Uterus (tissue), 4 donors: ENCODE results near the gene COL4A4. TPM values are rescaled to one million over a fixed set of nuclear protein-coding genes. Genes with fewer than 3 reads are reported as not detected.

ENCODE experiments used
- DNase-seq, 2 donors: peaks; one replicate each; pipeline ENCODE4 v3.0.0-alpha.2; 2019 to 2020
- H3K27ac ChIP-seq, 2 donors: fragments of 200-600 bp; sonication (generic); 1 replicate in 1 of 2; 2 replicates in 1 of 2; pipeline ENCODE4 v1.5.1; 2016 to 2018
- H3K27me3 ChIP-seq, 2 donors: fragments of 200-600 bp; sonication (generic); one replicate each; pipeline ENCODE4 v1.5.1; 2018 to 2019; ENCODE audit warnings: control low read depth in 1 of 2
- H3K36me3 ChIP-seq, 2 donors: fragments of 200-600 bp; sonication (generic); one replicate each; pipeline ENCODE4 v1.5.1; 2019; ENCODE audit warnings: control low read depth in 1 of 2
- H3K4me1 ChIP-seq, 2 donors: fragments of 200-600 bp; sonication (generic); one replicate each; pipeline ENCODE4 v1.5.1; 2018 to 2019; ENCODE audit warnings: control low read depth in 1 of 2
- H3K4me3 ChIP-seq, 2 donors: fragments of 200-600 bp; sonication (generic); 1 replicate in 1 of 2; 2 replicates in 1 of 2; pipeline ENCODE4 v1.5.1; 2018 to 2019; ENCODE audit warnings: mild to moderate bottlenecking in 1 of 2
- H3K9me3 ChIP-seq, 2 donors: fragments of 200-600 bp; sonication (generic); one replicate each; pipeline ENCODE4 v1.5.1; 2019; ENCODE audit warnings: control low read depth in 1 of 2
- POLR2A ChIP-seq, 2 donors: fragments of 450-650 bp; IDR thresholded peaks; one replicate each; pipeline ENCODE4 v1.6.1; 2016; ENCODE audit warnings: antibody characterized with exemption in 2 of 2, mild to moderate bottlenecking in 1 of 2, moderate library complexity in 1 of 2
- intact Hi-C: fragments of 100-400 bp; cut with DNase I; formaldehyde crosslinking; loops from one replicate; pipeline ENCODE4 v1.15.1; 2023; ENCODE audit warnings: low total_unique reads
- total RNA-seq, 4 donors: library from RNA; depleted of rRNA in 3 of 4; stranded (reverse); fragments of >200 nt in 3 of 4; gene quantifications; one replicate each; pipeline versions ENCODE4 v1.1.0 to v1.2.4, GENCODE V29; 2014 to 2023
- TF ChIP-seq, protein P1 (sequence below), 4 experiments: fragments of 200-600 bp in 2 of 4; fragments of 450-650 bp in 2 of 4; sonication (generic) in 2 of 4; IDR thresholded peaks; one replicate each; pipeline ENCODE4 v1.5.1; 2016 to 2019; ENCODE audit warnings: antibody characterized with exemption in 4 of 4, mild to moderate bottlenecking in 2 of 4, moderate library complexity in 1 of 4
- donor health status: DM: yes; HTN: yes; CAD: no.

COL4A4 gene
- total RNA-seq, 4 donors from 2014 or later = 0.76 to 6.4 (median 3.4) TPM

DNA sequence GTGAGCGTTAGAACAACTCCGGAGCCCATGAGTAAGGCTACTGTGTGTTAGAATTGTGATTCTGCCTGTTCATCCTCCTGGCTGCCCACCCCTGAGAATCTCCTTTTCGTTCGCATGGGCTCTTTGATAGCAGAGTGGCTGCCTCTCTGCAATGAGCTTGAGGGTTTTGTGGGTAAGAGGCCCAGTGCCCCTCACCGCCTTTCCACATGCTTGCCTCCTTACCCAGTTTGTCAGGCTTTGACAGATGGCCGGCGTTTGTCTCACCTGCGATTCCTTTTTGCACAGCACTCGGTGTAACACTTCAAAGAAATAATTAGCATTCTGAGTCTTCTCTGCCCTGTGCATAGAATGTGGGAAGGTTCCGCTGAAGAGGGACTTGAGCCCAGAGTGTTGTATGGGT is 190.2 kb downstream of the COL4A4 start:
- H3K4me3 ChIP-seq = no peak overlapping the region
- intact Hi-C loops = no loop called here
- H3K4me1 ChIP-seq = no peaks in the 10 kb centered on the region
- H3K27ac ChIP-seq = no peak overlapping the region
- DNase-seq = no peak
- H3K9me3 ChIP-seq = no peaks in the 10 kb centered on the region
- H3K27me3 ChIP-seq = no peaks in the 10 kb centered on the region
- no peaks in the 10 kb centered on the region for H3K36me3 ChIP-seq
- TF ChIP-seq POLR2A (IDR thresholded peaks at IDR 0.05) = no peak
- TF ChIP-seq, protein P1, sequence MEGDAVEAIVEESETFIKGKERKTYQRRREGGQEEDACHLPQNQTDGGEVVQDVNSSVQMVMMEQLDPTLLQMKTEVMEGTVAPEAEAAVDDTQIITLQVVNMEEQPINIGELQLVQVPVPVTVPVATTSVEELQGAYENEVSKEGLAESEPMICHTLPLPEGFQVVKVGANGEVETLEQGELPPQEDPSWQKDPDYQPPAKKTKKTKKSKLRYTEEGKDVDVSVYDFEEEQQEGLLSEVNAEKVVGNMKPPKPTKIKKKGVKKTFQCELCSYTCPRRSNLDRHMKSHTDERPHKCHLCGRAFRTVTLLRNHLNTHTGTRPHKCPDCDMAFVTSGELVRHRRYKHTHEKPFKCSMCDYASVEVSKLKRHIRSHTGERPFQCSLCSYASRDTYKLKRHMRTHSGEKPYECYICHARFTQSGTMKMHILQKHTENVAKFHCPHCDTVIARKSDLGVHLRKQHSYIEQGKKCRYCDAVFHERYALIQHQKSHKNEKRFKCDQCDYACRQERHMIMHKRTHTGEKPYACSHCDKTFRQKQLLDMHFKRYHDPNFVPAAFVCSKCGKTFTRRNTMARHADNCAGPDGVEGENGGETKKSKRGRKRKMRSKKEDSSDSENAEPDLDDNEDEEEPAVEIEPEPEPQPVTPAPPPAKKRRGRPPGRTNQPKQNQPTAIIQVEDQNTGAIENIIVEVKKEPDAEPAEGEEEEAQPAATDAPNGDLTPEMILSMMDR (IDR thresholded peaks at IDR 0.05) = no peak

DNA sequence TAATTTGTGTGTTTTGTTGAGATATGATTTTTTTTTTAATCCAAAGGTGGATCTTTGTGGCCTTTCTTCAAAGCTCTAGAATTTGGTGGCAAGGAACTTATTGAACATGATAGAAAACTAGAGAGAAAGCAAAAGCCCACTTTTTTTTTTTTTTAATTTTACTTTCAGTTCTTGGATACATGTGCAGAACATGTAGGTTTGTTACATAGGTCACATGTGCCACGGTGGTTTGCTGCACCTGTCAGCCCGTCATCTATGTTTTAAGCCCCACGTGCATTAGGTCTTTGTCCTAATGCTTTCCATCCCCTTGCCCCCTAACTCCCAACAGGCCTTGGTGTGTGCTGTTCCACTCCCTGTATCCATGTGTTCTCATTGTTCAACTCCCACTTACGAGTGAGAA is 192.2 kb downstream of the COL4A4 start:
- Histone ChIP-seq H3K27me3 (no peaks in the 10 kb centered on the region), H3K4me3 (no peak overlapping the region), H3K36me3 (no peaks in the 10 kb centered on the region), H3K4me1 (no peaks in the 10 kb centered on the region), H3K27ac (peak overlapping the region; percentile 81 to 90), H3K9me3 (no peaks in the 10 kb centered on the region)
- intact Hi-C loops = no loop called here
- no peak for DNase-seq
- no peak for TF ChIP-seq POLR2A (IDR thresholded peaks at IDR 0.05)
- TF ChIP-seq, protein P1 (IDR thresholded peaks at IDR 0.05) = no peak

DNA sequence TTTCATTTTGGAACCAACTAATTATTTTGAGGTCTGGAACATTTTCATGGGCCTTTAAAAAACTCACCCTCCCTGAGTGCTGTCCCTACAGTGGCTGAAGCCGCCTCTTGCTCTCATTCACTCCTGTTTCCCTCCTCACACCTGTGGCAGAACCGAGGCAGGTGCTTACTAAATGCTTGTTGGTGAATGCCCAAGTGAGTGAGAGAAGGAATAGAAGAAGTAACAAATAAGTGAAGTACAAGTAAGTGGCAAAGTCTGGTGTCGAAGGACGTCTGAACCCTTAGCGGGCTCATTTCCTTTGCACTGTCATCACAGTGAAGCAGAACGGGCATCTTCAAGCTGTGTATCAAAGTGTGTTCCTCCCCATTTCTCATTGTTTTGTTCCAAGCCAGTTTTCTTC is 192.9 kb downstream of the COL4A4 start:
- DNase-seq = no peak
- Histone ChIP-seq H3K4me3 (no peak overlapping the region), H3K27ac (peak overlapping the region; percentile 81 to 90), H3K4me1 (no peaks in the 10 kb centered on the region), H3K27me3 (no peaks in the 10 kb centered on the region), H3K36me3 (no peaks in the 10 kb centered on the region), H3K9me3 (no peaks in the 10 kb centered on the region)
- intact Hi-C loops = no loop called here
- no peak for TF ChIP-seq POLR2A (IDR thresholded peaks at IDR 0.05)
- TF ChIP-seq, protein P1 (IDR thresholded peaks at IDR 0.05) = no peak

DNA sequence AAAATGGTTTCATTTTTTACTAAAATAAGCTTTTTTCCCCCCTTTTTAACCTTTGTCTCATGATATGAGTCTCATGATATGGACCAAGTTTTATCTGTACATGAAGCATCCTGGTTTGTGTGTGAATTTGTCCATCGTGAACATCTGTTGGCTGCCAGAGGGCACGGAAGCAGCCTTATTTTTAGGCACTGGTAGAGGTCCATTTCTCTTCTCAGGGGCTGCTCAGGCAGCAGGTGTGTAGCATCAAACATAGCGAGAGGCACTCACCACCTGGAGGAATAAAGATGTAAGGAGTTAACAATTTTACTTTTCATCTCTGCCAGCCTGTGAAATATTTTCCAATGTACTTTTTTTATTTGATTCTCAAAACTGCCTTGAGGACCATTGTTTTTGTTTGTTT is 193.6 kb downstream of the COL4A4 start:
- Histone ChIP-seq H3K27ac (peak overlapping the region; percentile 81 to 90), H3K4me1 (no peaks in the 10 kb centered on the region), H3K9me3 (no peaks in the 10 kb centered on the region), H3K36me3 (no peaks in the 10 kb centered on the region), H3K4me3 (peak overlapping the region; percentile 11 to 19), H3K27me3 (no peaks in the 10 kb centered on the region)
- TF ChIP-seq POLR2A (IDR thresholded peaks at IDR 0.05) = no peak
- TF ChIP-seq, protein P1 (IDR thresholded peaks at IDR 0.05) = no peak
- no peak for DNase-seq
- intact Hi-C loops = no loop called here

DNA sequence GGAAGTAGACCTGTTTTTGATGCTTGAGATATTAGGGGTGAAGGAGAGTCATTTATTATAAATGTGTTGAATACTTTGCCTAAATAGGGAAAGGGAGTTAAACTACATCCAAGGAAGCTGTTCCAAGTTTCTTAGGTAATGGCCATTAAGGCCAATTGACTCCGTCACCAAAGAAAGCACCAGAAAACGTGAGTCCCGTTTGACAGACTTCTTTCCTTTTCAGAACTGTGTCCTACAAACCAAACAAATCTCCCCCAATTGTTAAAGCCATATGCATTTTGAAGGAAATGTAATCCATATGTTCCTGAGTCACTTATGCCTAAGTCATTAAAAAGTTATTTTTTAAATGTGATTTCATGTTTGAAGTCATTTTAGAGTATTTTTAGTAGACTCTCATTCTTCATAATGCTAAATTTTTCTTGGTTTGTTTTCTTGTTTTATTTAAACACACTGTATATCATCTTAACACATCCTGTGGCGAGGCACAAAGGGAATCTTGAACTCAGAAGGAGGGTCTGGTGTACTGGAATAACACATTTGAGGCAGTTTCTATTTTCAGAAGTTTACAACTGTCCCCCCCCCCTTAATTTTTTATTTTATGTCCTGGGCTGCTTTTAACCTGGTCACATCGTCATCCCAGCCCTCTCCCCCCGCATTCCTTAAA is 194.5 kb downstream of the COL4A4 start:
- peak in 1 of 2 donors; percentile 33 for DNase-seq
- intact Hi-C loops = no loop called here
- Histone ChIP-seq H3K9me3 (no peaks in the 10 kb centered on the region), H3K27ac (peak overlapping the region; percentile 81 to 90), H3K4me3 (peak overlapping the region; percentile 11 to 19), H3K36me3 (no peaks in the 10 kb centered on the region), H3K4me1 (no peaks in the 10 kb centered on the region), H3K27me3 (no peaks in the 10 kb centered on the region)
- TF ChIP-seq POLR2A (IDR thresholded peaks at IDR 0.05) = no peak
- TF ChIP-seq, protein P1 (IDR thresholded peaks at IDR 0.05) = no peak
